ENCODE results near the gene IFNA13.
"Not testable (repeated sequence)": the region's sequence is repeated elsewhere in the genome, so short reads cannot be mapped to it uniquely, and the experiment has no call there.

DNA sequence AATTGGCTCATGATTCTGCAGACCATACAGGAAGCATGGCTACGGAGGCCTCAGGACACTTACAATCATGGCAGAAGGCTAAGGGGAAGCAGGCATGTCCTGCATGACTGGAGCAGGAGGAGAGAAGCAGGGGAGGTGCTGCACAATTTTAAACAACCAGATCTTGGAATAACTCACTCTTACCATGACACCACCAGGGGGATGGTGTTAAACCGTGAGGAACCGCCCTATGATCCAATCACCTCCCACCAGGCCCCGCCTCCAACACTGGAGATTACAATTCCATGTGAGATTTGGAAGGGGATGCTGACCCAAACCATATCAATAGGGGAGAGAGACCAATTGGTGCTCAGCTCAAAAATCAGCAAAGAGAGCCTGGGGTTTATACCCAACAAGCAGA lies 3.6 kb upstream of the IFNA13 start:
- not testable (repeated sequence) for TF ChIP-seq POLR2AphosphoS5, POLR2A (IDR thresholded peaks at IDR 0.05)
- TF ChIP-seq, protein P1, sequence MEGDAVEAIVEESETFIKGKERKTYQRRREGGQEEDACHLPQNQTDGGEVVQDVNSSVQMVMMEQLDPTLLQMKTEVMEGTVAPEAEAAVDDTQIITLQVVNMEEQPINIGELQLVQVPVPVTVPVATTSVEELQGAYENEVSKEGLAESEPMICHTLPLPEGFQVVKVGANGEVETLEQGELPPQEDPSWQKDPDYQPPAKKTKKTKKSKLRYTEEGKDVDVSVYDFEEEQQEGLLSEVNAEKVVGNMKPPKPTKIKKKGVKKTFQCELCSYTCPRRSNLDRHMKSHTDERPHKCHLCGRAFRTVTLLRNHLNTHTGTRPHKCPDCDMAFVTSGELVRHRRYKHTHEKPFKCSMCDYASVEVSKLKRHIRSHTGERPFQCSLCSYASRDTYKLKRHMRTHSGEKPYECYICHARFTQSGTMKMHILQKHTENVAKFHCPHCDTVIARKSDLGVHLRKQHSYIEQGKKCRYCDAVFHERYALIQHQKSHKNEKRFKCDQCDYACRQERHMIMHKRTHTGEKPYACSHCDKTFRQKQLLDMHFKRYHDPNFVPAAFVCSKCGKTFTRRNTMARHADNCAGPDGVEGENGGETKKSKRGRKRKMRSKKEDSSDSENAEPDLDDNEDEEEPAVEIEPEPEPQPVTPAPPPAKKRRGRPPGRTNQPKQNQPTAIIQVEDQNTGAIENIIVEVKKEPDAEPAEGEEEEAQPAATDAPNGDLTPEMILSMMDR (IDR thresholded peaks at IDR 0.05) = not testable (repeated sequence)
